Neural progenitor cell (in vitro differentiated cells): ENCODE data around the gene TMIGD3.

ENCODE experiments used
- EZH2phosphoT487 ChIP-seq: fragments of 200-600 bp; sonication (generic); IDR thresholded peaks from 2 replicates; pipeline ENCODE4 v1.6.1; 2017; ENCODE audit warnings: antibody characterized with exemption
- TF ChIP-seq, protein P1 (sequence below): fragments of 200-600 bp; sonication (generic); IDR thresholded peaks from 2 replicates; pipeline ENCODE4 v1.5.1; 2017; ENCODE audit warnings: antibody characterized with exemption, mild to moderate bottlenecking

DNA sequence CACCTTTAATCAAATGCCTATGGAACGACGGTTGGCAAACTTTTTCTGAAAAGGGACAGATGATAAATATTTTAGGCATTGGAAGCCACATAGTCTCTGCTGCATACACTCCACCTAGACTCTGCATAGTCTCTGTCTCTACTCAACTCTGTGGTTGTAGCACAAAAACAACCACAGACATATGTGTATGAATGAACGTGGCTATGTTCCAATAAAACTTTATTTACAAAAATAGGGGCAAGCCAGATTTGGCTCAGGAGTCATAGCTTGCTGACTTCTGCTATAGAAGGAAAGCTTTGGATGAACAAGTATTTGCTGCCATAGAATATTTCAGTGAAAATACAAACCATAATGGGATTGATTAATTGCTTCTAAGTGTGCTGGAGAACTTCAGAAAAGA lies 37.5 kb upstream of the TMIGD3 start:
- TF ChIP-seq, protein P1, sequence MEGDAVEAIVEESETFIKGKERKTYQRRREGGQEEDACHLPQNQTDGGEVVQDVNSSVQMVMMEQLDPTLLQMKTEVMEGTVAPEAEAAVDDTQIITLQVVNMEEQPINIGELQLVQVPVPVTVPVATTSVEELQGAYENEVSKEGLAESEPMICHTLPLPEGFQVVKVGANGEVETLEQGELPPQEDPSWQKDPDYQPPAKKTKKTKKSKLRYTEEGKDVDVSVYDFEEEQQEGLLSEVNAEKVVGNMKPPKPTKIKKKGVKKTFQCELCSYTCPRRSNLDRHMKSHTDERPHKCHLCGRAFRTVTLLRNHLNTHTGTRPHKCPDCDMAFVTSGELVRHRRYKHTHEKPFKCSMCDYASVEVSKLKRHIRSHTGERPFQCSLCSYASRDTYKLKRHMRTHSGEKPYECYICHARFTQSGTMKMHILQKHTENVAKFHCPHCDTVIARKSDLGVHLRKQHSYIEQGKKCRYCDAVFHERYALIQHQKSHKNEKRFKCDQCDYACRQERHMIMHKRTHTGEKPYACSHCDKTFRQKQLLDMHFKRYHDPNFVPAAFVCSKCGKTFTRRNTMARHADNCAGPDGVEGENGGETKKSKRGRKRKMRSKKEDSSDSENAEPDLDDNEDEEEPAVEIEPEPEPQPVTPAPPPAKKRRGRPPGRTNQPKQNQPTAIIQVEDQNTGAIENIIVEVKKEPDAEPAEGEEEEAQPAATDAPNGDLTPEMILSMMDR: no peak
- TF ChIP-seq EZH2phosphoT487: no peak
